GM18517 (cell line): Measurements from ENCODE around the gene SCN1B.
"Not testable (repeated sequence)": the region's sequence is repeated elsewhere in the genome, so short reads cannot be mapped to it uniquely, and the experiment has no call there.

Source experiments
- ATAC-seq: cut with Tn5 transposase; IDR thresholded peaks from one replicate; pipeline ENCODE4 v1.9.1; 2021; ENCODE audit warnings: mild to moderate bottlenecking, moderate library complexity; ENCODE audit not compliant: unreplicated experiment

The SCN1B gene

GRCh38 chr19:35034588-35035382 is 4.5 kb downstream of the SCN1B start:
- ATAC-seq: no peak

GRCh38 chr19:35037716-35038622 is 7.7 kb downstream of the SCN1B start:
- no peak for ATAC-seq

GRCh38 chr19:35038623-35039512 is 8.6 kb downstream of the SCN1B start:
- ATAC-seq: no peak

- ATAC-seq: no peak
These were observed 9.9 kb downstream of the SCN1B start for GRCh38 chr19:35039881-35040825.

- ATAC-seq: no peak
These were observed 10.7 kb downstream of the SCN1B start for GRCh38 chr19:35040826-35041547.

- ATAC-seq: no peak
These were observed 11.3 kb downstream of the SCN1B start, which contains the start of gene HPN for GRCh38 chr19:35041548-35042055. Gene HPN, plus strand, starts transcription at chr19:35041721. Its CDS starts 786 bp downstream, at chr19:35042507.

- ATAC-seq: no peak
These were observed 11.9 kb downstream of the SCN1B start for GRCh38 chr19:35042056-35042730.

- no peak for ATAC-seq
These were observed 12.8 kb downstream of the SCN1B start for GRCh38 chr19:35042954-35043604.

GRCh38 chr19:35043906-35044305 is 13.6 kb downstream of the SCN1B start:
- ATAC-seq: no peak

GRCh38 chr19:35044317-35045117 is 14.2 kb downstream of the SCN1B start:
- ATAC-seq: no peak

GRCh38 chr19:35045667-35046300 is 15.5 kb downstream of the SCN1B start:
- ATAC-seq: no peak

GRCh38 chr19:35046461-35046860 is 16.2 kb downstream of the SCN1B start:
- ATAC-seq: no peak

- ATAC-seq: no peak
These were observed 18.7 kb downstream of the SCN1B start for GRCh38 chr19:35048911-35049411.

GRCh38 chr19:35049456-35049855 is 19.2 kb downstream of the SCN1B start:
- no peak for ATAC-seq

GRCh38 chr19:35050662-35051061 is 20.4 kb downstream of the SCN1B start:
- ATAC-seq: not testable (repeated sequence)

GRCh38 chr19:35051268-35051667 is 21.0 kb downstream of the SCN1B start:
- not testable (repeated sequence) for ATAC-seq
